Femur (tissue), 1 donor: ENCODE results near the gene SLC31A2.
A peak's percentile ranks its signal among the peaks of the same experiment; 100 is the strongest.

Experiments
- DNase-seq: peaks from one replicate; pipeline ENCODE4 v3.0.0-alpha.2; 2017

SLC31A2 gene

DNA sequence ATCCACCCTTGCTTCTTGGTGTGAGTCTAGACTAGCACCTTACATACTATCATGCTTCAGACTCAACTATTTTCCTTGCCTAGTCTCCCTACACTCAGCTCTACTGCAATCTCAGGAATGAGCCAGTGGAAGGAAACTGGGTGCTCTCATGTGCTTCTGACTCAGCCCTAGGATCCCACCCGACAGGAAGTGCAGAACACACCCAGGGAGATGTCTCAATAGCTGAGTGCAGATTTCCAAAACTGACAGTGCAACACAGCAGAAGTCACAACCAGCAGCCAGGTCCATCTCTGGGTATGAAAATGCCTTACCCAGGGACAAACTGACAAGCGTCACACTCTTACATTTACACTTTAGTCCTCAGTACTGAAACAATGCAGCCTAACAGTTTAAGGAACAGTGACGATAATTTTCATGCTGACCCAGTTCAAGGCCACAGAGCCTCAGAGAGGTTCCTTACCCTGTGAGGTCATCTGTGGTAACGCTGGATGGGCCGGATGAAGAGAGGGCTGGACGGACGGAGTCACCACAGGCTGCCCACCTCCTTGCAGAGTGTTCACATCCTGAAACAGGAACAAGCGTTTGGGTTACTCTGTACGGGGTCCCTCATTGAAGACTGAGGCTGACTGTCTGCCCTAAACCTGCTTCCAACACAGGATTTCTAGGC, 37.3 kb downstream of the SLC31A2 start:
- peak; percentile 28 for DNase-seq

DNA sequence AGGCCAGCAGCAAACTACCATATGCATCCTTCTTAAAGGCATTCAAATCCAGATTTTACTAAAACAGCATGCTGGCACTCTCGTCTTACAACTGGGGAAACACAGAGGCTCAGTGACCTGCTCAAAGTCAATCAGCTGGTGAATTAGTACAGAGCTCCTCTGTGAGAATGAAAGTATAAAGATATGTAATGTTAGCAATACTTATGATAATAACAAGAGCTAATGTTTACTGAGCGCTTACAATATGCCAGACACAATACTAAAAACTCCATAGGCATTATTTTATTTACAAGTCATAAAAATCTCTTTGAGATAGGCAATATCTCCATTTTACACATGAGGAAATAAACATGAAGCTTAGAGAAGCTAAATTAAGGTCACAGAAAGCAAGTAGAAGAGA, 41.6 kb downstream of the SLC31A2 start:
- DNase-seq, result no peak

DNA sequence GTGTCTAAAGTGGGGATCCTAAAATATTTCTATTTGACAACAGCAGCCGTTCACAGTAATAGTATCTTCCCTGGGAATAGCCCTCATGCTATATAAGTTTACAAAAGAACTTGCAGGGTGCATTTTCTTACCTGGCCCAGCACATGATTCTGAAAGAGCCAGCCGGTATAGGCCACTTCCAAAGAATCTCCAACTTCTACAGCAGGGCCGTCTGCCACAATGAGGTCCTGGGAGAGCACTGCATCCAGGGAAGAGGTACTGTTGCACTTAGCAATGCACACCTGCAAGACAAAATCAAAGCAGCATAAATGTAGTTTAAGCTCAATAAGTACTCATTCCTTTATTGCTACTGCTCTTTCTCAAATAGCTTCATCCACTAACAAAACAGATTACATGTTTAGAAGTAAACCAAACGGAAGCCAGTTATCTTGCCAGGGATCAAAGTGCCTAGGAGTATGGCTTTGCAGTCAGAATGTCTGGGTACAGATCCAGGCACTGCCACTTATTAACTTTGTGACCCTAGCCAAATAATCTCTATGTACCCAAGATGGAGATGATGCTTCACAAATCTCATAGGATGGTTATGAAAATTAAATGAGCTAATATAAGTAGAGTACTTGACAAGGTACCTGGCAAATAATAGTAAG, 49.0 kb downstream of the SLC31A2 start:
- no peak for DNase-seq

DNA sequence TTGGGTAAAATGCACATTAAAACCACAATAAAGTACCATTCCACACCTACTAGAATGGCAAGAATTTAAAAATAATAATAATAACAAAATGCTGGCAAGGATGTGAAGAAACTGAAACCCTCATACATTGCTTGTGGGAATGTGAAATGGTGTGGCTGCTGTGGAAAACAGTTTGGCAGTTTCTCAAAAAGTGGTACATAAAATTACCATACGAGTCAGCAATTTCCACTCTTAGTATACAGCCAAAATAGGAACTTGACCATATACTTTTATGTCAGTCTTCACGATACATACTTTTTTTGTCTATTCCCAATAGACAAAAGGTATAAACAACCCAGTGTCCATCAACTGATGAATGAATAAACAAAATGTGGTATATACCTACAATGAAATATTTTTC, 54.6 kb downstream of the SLC31A2 start:
- no peak for DNase-seq

DNA sequence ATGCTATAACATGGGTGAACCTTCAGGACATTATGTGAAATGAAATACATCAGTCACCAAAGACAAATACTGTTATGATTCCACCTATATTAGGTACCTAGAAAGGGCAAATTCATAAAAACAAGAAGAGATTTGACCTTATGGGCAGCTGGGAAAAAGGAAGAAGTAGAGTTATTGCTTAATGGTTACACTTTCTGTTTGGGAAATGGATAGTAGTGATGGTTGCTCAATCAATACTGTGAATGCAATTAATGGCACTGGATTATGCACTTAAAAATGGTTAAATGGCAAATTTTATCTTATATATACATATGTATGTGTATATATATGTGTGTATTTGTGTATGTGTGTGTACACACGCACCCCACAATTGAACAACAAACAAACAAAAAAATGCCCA, 55.1 kb downstream of the SLC31A2 start:
- no peak for DNase-seq

DNA sequence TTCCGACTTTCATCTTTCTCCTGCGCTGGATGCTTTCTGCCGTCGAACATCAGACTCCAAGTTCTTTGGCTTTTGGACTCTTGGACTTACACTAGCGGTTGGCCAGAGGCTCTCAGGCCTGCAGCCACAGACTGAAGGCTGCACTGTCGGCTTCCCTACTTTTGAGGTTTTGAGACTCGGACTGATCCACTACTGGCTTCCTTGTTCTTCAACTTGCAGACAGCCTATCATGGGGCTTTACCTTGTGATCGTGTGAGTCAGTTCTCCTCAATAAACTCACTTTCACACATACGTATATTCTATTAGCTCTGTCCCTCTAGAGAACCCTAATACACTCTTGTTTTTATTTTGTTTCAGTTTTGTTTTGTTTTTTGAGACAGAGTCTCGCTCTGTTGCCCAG, 60.0 kb downstream of the SLC31A2 start:
- DNase-seq, result no peak
